ENCODE results near the gene MYO15B.

Gene MYO15B

DNA sequence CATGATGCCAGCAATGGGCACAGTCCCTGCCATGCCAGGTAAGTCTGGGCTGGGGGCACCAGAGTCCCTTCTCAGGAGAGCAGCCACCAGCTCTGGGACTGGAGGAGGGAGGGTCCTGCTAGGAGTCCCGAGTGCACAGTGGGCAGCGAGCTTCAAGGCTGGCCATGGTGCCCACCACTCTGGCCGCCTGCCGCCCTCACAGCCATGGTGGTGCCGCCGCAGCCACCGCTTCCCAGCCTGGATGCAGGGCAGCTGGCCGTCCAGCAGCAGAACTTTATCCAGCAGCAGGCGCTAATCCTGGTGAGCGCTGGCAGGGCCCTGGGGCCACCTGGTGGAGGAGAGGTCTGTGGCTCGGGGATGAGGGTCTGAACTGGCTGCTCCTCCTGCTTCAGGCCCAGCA lies 27.7 kb downstream of the MYO15B start:
- TF ChIP-seq POLR2AphosphoS5 (IDR thresholded peaks at IDR 0.05; ENCODE audit: low read depth, low read length): no peak
- TF ChIP-seq, protein P1, sequence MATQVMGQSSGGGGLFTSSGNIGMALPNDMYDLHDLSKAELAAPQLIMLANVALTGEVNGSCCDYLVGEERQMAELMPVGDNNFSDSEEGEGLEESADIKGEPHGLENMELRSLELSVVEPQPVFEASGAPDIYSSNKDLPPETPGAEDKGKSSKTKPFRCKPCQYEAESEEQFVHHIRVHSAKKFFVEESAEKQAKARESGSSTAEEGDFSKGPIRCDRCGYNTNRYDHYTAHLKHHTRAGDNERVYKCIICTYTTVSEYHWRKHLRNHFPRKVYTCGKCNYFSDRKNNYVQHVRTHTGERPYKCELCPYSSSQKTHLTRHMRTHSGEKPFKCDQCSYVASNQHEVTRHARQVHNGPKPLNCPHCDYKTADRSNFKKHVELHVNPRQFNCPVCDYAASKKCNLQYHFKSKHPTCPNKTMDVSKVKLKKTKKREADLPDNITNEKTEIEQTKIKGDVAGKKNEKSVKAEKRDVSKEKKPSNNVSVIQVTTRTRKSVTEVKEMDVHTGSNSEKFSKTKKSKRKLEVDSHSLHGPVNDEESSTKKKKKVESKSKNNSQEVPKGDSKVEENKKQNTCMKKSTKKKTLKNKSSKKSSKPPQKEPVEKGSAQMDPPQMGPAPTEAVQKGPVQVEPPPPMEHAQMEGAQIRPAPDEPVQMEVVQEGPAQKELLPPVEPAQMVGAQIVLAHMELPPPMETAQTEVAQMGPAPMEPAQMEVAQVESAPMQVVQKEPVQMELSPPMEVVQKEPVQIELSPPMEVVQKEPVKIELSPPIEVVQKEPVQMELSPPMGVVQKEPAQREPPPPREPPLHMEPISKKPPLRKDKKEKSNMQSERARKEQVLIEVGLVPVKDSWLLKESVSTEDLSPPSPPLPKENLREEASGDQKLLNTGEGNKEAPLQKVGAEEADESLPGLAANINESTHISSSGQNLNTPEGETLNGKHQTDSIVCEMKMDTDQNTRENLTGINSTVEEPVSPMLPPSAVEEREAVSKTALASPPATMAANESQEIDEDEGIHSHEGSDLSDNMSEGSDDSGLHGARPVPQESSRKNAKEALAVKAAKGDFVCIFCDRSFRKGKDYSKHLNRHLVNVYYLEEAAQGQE (IDR thresholded peaks at IDR 0.05; ENCODE audit: insufficient read depth in 1 of 2, low read depth in 2 of 2, low read length in 2 of 2): no peak
- no peak for TF ChIP-seq SIN3A (IDR thresholded peaks at IDR 0.05; ENCODE audit: borderline replicate concordance, insufficient read depth, low read length)
- no peak for TF ChIP-seq TAF1 (IDR thresholded peaks at IDR 0.05; ENCODE audit: borderline replicate concordance, insufficient read depth, low read length)
- TF ChIP-seq FOXP2 (optimal IDR thresholded peaks at IDR 0.05; ENCODE audit: borderline replicate concordance, extremely low read depth, extremely low read length, insufficient read depth): no peak

DNA sequence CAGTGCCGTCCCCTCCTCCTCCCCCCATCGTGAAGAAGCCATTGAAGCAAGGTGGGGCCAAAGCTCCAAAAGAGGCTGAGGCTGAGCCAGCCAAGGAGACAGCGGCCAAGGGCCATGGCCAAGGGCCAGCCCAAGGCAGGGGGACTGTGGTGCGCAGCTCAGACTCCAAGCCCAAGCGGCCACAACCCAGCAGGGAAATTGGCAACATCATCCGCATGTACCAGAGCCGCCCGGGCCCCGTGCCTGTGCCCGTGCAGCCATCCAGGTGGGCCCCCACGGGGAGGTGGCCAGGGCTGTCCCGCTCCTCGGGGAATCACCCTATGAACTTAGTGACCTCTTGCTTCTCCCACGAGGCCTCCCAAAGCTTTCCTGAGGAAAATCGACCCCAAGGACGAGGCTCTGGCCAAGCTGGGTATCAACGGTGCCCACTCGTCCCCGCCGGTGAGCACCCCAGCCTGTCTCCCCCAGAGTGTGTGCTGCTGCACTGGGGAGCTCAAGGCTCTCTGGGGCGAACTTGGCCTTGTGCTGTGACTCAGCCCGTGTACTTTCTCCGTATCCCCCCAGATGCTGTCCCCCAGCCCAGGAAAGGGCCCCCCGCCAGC lies 29.0 kb downstream of the MYO15B start:
- no peak for TF ChIP-seq TAF1 (IDR thresholded peaks at IDR 0.05; ENCODE audit: borderline replicate concordance, insufficient read depth, low read length)
- no peak for TF ChIP-seq SIN3A (IDR thresholded peaks at IDR 0.05; ENCODE audit: borderline replicate concordance, insufficient read depth, low read length)
- TF ChIP-seq, protein P1 (IDR thresholded peaks at IDR 0.05; ENCODE audit: insufficient read depth in 1 of 2, low read depth in 2 of 2, low read length in 2 of 2): no peak
- TF ChIP-seq FOXP2 (optimal IDR thresholded peaks at IDR 0.05; ENCODE audit: borderline replicate concordance, extremely low read depth, extremely low read length, insufficient read depth): no peak
- TF ChIP-seq POLR2AphosphoS5 (IDR thresholded peaks at IDR 0.05; ENCODE audit: low read depth, low read length): no peak

DNA sequence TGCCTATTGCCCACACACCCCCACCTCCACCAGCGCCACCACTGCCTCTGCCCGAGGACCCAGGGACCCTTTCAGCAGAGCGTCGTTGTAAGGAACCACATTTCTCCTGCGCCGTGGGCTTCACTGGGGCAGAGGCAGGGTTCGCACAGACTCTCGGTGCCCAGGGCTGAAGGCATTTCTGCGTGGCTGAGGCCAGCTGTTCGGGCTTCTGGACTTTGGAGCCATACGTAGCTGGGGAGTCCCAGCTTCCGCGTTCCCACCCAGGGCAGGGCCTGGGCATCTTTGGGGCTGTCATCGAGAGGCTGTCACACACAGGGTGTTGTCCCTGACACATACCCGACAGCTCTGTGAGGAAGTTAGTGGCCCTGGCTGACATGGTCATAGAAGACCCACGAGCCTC lies 29.6 kb downstream of the MYO15B start:
- TF ChIP-seq TAF1 (IDR thresholded peaks at IDR 0.05; ENCODE audit: borderline replicate concordance, insufficient read depth, low read length) (no peak), POLR2AphosphoS5 (IDR thresholded peaks at IDR 0.05; ENCODE audit: low read depth, low read length) (no peak), FOXP2 (optimal IDR thresholded peaks at IDR 0.05; ENCODE audit: borderline replicate concordance, extremely low read depth, extremely low read length, insufficient read depth) (no peak), SIN3A (IDR thresholded peaks at IDR 0.05; ENCODE audit: borderline replicate concordance, insufficient read depth, low read length) (no peak)
- TF ChIP-seq, protein P1 (IDR thresholded peaks at IDR 0.05; ENCODE audit: insufficient read depth in 1 of 2, low read depth in 2 of 2, low read length in 2 of 2): no peak

DNA sequence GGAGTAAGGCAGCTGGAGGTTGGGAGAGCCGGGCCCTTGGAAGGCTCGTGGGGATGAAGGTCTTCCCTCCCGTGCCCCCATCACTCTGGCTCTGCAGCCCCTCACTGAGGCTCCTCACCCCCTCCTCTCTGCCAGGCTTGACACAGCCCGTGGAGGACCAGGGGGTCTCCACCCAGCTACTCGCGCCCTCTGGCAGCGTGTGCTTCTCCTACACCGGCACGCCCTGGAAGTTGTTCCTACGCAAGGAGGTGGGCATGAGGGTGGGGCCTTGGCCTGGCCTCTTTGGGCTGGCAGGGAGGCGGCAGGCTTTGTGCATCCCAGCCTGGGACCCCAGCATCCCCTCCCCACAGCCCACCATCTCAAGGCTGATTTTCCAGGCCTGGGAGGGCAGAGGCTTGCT lies 30.1 kb downstream of the MYO15B start:
- TF ChIP-seq FOXP2 (optimal IDR thresholded peaks at IDR 0.05; ENCODE audit: borderline replicate concordance, extremely low read depth, extremely low read length, insufficient read depth) (no peak), POLR2AphosphoS5 (IDR thresholded peaks at IDR 0.05; ENCODE audit: low read depth, low read length) (no peak), TAF1 (IDR thresholded peaks at IDR 0.05; ENCODE audit: borderline replicate concordance, insufficient read depth, low read length) (no peak), SIN3A (IDR thresholded peaks at IDR 0.05; ENCODE audit: borderline replicate concordance, insufficient read depth, low read length) (no peak)
- TF ChIP-seq, protein P1 (IDR thresholded peaks at IDR 0.05; ENCODE audit: insufficient read depth in 1 of 2, low read depth in 2 of 2, low read length in 2 of 2): no peak

All from PFSK-1 (cell line).